ENCODE data around the gene HSBP1.

Gene HSBP1

DNA sequence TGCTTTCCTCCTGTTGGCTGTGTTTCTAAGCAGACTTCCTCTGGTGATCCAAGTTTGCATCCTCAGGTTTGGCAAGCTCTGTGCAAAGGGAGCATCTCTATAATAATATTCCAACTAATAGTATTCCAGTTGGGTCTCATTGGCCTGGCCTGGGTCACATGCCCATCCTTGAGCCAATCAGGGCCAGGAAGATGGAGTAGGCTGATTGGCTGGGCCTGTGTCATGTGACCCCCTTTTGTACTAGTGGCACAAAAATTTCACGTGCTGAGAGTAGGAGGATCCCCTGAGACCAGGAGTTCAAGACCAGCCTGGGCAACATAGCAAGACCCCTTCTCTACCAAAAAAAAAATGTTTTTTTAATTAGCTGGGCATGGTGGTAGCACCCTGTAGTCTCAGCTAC, 55.9 kb downstream of the HSBP1 start:
- H3K4me3 ChIP-seq (ENCODE audit: insufficient read depth, low read depth, low read length) = no peak overlapping the region
- H3K27ac ChIP-seq (ENCODE audit: insufficient read depth, low read depth, low read length, poor library complexity, severe bottlenecking) = no peak overlapping the region
- WGBS, 2 experiments = 91 to 100% methylated on average over 1 of the region's 1 CpG
- no peaks in the 10 kb centered on the region for H3K36me3 ChIP-seq (ENCODE audit: control insufficient read depth, insufficient read depth, low read length)
- H3K9me3 ChIP-seq (ENCODE audit: control insufficient read depth, low read length) = no peaks in the 10 kb centered on the region
- no peaks in the 10 kb centered on the region for H3K4me1 ChIP-seq (ENCODE audit: control insufficient read depth, insufficient read depth, low read length)
- H3K27me3 ChIP-seq (ENCODE audit: control insufficient read depth, insufficient read depth, low read length, poor library complexity, severe bottlenecking) = no peaks in the 10 kb centered on the region

Data from ectodermal cell (in vitro differentiated cells).